ENCODE measurements around the gene IFNAR1.

- TF ChIP-seq CTCF (IDR thresholded peaks at IDR 0.05; ENCODE audit: poor library complexity) (no peak), EZH2phosphoT487 (IDR thresholded peaks at IDR 0.05; ENCODE audit: low read depth, severe bottlenecking, unreplicated experiment) (no peak)
Measured at GRCh38 chr21:33373451-33373850, 48.7 kb downstream of the IFNAR1 start.

All from hepatocyte (in vitro differentiated cells).